ENCODE measurements around the gene RNF32.

The RNF32 gene

DNA sequence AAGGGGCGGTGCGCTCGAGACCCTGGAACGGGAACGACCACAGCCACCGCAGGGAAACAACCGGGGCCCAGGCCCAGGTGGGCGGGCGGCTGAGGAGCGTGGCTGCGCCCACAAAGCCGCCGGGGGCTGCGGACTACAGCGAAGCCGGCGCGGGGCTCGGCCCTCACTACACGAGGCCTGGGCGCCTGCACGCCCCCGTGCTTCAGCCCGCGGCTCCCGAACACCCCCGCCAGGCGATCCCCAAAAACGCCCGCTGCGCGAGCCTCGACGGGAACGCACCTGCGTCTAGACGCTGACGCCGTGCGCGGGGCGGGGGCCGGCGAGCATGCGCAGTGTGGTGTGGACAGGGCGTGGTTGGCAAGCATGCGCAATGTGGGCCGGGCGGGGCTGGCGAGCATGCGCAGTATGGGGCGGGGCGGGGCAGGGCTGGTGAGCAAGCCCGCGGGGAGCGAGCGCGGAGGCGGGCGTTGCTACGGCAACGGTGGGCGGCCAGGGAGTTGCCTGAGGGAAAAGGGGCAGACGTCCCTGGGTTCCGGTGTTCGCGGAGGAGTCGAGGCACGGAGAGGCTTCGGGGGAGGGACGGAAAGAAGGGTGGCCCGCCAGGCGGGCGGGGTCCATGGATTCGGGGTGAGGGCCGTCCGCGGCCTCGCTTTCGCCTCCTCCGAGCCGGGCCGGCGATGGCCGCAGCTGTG lies at the start of gene RNF32:
Gene RNF32, plus strand, starts transcription at position 518 of the 692 bp plus-strand sequence. CDS start 3,104 bp downstream, outside the sequence.
- peak; percentile 83 for DNase-seq (ENCODE audit: insufficient read length, low spot score)
- peak; percentile 97 for FAIRE-seq

DNA sequence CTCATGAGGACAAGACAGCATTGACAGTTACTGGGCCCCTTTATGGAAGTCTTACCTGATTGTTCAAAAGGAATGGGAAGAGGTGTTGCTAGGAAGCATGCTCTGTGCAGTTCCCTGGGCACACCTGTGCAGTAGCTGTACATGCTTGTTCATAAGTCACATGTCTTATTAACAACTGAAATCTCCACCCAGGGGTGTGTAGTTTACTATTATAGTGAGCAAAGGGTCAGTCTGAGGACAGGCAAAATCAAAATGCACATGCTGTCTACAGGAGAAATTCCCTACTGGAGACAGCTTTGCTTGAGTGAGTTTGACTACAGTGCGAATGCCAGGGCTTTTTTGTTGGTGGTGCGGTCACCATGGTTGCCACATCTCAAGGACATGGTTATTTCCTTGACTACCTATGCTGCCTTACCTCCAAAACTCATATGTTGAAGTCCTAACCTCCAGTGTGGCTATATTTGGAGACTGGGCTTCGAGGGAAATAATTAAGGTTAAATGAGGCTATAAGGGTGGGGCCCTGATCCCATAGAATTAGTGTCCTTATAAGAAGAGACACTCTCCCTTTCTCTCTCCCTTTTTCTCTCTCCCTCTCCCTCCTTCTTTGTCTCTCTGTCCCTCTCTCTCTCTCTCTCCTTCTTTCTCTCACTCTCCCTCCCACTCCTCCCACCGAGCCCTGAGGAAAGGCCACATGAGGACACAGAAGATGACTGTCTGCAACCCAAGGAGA lies 48.3 kb upstream of the RNF32 start:
- no peak for FAIRE-seq
- no peak for DNase-seq (ENCODE audit: insufficient read length, low spot score)

DNA sequence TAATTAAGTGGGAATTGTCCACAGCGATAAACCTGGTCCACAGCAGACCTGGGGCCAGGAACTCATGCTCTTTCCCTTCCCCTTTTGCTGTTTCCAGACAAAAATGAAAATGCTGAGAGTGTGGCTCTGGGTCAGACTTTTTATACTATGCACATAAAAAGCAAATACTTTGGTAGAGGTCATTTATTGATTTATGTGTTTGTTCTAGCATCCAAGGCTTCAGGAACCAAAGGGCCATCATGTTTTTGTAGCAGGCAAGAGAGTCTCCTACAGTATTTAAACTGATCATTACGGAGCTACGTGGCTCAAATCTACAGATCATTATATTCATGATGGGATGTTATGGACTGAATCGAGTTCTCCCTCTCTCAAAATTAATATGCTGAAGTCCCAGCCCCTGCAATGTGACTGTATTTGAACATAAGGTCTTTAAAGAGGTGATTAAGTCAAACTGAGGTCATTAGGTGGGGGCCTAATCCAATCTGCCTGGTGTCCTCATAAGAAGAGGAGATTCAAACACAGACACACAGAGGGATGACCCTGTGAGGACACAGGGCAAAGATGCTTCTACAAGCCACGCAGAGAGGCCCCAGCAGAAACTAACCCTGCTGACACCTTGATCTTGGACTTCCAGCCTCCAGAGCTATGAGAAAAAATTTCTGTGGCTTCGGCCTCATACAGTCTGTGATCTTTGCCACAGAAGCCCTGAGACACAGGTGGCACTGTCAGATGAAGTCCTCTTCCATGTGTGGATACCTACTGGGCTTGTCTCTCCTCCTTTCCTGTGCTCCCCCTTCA lies 46.1 kb upstream of the RNF32 start:
- FAIRE-seq (no peak), DNase-seq (ENCODE audit: insufficient read length, low spot score) (no peak)

DNA sequence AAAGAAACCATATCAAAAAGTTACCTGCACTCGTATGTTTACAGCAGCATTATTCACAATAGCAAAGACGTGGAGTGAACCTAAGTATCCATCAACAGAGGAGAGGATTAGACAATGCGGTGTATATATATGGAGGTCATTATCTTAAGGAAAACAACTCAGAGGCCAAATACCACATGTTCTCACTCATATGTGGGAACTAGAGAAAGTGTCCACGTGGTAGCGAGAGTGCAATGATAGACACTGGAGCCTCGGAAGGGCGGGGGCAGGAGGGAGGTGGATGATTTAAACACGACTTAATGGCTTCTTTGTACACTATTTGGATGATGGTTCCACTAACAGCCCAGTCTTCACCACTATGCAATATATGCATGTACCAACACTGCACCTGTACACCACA lies 40.1 kb upstream of the RNF32 start:
- FAIRE-seq (no peak), DNase-seq (ENCODE audit: insufficient read length, low spot score) (no peak)

DNA sequence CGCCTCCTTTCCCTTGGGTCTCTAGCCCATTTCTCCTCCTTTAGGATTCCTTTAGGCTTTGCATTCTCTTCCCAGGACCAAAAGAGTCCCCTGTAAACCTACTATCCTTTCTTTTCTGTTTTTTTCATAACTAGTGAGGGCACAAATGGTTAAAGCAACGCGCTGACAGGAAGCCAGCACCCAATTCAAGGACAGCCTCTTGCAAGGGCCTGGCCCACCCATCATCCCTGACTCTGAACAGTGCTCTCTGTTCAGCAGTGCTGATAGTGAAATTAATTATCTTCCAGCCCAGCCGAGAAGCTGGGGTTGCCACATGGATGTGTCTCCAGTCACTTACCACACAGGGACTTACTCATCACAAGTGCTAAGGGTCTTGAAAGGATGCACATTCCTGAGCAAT lies 38.3 kb upstream of the RNF32 start:
- no peak for FAIRE-seq
- no peak for DNase-seq (ENCODE audit: insufficient read length, low spot score)

DNA sequence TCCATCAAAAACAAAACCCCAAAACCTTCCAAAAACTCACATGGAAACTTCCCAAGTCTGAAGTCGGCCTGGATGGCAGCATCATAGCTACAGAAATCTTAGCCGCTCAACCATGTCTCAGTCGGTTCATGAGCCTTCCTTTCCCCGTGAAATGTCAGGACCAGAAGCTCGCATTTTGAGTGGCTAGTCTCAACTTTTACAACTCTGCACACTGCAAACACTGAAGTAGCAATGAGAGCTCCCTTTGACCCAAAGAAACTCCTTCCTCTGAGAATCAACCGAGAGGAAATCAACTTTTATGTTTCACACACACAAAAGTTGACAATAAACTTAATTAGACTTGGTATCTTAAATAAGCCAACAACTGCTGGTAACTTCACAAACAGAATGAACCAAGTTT lies 37.6 kb upstream of the RNF32 start:
- FAIRE-seq, result no peak
- DNase-seq (ENCODE audit: insufficient read length, low spot score), result no peak

DNA sequence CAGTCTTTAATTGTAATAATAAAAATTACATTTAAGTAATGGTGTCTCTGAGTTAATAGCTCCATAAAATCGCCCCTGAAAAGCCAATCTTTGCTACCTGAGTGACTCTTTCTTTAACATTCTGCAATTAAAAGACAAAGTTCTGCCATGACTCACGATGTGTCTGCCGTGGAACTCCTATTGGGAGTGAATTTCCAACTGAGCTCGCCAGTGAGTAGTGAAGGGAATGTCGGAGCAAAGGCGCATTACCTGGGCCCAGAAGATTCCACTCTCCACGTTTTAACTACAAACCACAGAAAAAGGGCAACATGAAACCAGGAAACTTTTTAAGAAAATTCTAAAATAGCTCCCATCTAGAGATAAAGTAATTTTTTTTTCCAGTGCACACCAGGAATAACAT lies 36.9 kb upstream of the RNF32 start:
- DNase-seq (ENCODE audit: insufficient read length, low spot score) (no peak), FAIRE-seq (no peak)

DNA sequence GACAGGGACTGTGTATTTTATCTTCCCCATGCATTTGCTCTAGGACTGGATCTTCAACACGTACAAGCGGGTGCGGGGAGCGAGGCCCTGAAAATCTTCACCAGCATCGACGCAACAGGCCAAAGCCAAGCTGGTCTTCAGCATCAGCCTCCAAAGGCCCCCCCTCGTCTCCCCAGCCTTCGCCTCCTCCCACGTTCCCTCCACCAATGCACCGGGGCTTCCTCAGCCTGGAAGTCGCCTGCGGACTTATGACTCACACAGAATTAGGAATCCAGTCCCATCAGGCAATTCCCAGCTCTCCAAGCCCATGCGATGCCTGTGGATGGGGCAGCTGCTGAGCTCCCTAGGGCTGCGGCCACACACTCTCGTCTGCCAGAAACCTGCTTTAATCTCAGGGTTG lies 36.3 kb upstream of the RNF32 start:
- no peak for DNase-seq (ENCODE audit: insufficient read length, low spot score)
- FAIRE-seq, result no peak

DNA sequence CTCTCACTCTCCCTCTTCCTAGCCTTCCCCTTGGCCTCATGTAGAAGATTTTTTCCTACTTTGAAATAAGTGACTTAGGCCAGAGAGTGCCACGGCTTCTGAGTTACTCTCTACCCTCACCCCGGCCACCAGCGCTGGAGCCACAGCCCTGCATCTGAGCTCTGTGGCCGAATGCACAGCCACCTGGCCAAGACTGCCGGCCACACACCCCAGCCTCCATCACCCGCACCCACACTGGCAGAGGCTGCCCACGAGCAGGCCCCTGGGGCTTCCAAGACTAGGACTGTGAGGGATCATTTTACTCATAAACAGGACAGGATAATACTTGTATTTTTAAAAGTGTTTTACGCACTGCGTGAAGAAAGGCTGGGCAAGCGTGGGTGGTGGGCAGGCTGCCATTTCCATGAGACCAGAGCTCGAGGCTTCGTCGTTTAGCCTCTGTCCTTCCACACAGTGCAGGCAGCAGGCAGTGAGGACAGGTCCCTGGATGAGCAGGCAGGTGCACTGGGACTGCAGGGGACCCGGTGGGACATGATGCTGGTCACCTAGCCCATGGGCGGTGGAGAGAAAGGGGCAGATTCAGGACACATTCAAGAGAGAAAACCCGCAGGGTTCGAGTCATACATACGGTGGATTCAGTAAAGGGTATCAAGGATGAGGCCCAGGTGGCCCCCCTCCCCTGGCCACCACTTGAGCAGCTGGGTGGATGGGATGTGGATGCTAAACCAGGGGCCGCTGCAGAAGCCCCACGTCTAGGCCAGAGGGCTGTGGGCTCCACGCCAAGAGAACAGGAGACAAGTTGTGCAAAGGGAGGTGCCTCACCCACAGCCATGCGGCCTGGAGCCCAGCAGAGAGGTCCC lies 35.5 kb upstream of the RNF32 start:
- DNase-seq (ENCODE audit: insufficient read length, low spot score) (no peak), FAIRE-seq (no peak)

DNA sequence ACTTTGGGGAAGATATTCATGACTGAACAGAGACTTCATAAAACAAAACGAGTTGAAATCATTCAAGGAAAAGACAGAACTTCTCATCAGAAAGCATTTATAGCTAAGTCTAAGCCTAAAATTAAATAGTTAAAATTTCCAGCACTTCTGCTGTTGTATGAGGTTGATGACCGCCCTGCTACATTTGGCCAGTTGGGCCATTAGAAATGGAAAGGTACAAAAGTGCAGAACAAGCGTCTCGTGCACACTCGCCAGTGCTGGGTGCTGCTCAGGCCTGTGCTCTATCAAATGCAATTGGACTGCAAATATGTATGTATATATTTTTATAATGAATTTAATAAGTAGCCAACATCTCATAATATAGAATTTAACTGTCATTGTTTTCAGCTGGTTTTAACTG lies 34.4 kb upstream of the RNF32 start:
- DNase-seq (ENCODE audit: insufficient read length, low spot score) (no peak), FAIRE-seq (no peak)

DNA sequence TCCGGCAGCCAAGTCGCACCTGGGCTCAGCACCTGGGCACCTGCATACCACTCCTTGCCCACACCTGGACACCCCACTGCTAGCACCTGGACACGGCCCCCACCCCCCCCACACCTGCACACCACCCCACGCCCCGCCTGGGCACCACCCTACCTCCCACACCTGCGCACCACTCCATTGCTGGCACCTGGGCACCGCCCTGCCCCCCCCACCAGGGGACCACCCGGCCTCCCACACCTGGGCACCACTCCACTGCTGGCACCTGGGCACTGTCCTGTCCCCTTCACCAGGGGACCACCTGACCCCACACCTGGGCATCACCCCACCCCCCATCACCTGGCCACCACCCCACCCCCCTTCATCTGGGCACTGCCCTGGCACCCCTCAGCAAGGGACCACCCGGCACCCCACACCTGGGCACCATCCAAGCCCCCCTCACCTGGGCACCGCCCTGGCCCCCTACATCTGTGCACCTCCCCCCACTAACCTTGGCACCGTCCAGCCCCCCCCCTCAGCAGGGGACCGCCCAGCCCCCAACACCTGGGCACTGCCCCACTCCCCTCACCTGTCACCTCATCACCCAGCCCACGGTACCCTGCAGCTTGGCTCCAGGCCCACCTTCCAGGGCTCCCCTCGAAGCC lies 33.8 kb upstream of the RNF32 start:
- FAIRE-seq, result no peak

DNA sequence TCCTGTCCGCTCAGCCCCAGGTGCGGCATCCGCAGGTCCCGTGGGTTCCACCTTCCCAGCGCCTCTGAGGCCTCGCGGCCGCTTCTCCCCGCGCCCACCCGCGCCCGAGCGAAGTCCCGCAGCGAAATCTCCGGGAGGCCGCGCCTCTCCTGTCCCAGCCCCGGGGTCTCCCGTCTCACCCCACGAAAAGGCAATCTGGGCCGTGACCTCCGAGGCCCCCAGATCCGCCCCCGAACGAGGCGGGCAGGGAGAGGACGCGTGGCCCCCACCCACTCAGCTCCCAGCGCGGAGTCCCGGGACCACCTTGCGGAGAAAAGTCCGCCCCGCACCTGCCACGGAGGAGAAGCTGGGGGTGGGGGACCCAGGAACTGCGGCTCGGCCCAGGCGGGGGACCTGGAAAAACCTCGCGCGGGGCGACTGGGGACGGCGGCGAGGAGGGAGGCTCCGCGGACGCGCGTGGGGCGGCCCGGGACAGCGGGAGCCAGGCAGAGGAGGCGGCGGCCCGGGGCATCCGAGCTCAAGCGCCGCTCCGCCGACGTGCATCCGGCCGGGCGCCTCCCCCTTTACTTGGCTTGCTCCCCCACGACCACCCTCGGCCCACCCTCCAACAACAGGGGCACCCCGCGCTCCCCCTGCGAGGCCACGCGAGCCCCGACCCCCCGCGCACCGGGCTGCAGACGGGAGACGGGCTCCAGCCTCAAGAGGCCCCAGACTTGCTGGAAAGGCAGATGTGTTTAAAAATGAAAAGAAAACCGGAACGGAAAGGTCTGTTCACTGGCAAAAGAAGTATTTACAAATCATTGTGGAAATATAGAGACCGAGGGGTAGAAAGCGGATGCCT lies 33.0 kb upstream of the RNF32 start:
- FAIRE-seq, result no peak
- DNase-seq (ENCODE audit: insufficient read length, low spot score), result no peak

More for the DNA sequence above, 33.8 kb upstream of the RNF32 start:
- no peak for DNase-seq (ENCODE audit: insufficient read length, low spot score)

DNA sequence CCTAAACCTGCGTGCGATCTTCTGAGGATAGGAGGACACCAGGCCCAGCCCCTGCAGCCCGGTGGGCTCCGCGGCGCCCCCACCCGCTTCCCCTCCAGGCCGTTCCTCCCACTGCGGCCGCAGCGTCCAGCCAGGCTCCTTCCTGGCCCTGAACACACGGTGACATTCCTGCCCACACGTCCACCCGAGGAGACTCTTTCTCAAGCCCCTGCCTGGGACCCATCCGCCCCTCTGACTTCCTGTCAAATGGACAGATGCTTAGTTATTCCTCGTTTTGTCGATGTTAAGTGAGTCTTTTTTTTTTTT lies 32.4 kb upstream of the RNF32 start:
- FAIRE-seq (no peak), DNase-seq (ENCODE audit: insufficient read length, low spot score) (no peak)

DNA sequence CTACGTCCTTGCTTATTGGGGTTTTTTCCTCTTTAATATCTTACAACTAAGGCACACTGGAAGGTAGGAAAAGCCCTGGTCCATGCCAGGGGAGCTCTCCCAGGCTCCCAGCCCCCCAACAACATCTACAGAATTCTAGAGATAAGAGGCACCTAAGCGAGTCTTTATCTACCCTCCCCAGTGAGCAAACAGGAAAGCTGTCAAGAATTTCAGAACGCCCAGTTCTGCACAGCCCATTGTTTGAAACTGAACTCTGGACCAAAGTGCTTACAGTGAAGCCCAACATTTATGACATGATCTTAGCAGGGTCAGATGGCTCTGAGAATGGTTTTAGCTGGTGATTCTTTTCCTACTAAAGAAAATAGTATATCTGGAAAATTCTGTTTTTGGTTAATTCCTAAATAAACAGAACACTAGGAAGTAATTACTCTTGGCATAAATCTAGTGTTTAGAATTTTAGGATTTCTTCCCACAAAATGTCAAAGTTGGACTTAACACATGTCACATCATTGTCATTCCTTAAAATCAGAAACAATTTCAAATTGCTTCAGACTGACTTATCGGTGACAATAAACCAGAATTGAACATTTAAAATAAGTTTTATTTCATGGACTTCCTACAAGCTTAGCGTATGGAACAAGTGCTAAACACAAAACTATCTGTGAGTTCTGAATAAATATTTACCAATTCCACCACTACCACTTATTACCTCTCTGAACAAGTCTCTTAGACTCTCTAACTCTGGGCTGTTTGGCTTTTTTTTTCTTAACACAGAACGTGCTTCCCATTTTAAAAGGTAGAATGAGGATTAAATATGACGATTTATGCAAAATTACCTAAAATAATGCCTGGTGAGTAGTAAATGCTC lies 31.3 kb upstream of the RNF32 start:
- DNase-seq (ENCODE audit: insufficient read length, low spot score), result no peak
- FAIRE-seq, result no peak

DNA sequence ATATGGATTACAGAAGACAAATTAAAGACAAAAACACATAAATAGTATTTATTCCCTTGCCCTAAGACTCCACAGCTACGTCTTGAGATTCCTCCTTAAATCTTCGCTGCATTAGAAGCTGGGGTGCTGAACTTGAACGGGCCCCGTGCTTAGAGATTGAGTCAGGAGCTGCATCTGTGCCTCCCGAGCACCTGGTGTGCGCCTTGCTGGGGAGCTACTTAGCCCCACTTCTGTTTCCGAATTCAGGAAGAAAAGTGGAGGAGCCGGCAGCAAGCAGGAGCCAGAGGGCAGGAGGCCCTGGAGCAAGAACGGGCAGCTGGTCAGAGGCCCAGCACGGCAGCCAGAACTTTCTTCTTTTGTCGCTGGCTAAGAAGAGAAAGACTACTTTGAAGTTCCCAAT lies 30.4 kb upstream of the RNF32 start:
- no peak for DNase-seq (ENCODE audit: insufficient read length, low spot score)
- FAIRE-seq, result no peak

DNA sequence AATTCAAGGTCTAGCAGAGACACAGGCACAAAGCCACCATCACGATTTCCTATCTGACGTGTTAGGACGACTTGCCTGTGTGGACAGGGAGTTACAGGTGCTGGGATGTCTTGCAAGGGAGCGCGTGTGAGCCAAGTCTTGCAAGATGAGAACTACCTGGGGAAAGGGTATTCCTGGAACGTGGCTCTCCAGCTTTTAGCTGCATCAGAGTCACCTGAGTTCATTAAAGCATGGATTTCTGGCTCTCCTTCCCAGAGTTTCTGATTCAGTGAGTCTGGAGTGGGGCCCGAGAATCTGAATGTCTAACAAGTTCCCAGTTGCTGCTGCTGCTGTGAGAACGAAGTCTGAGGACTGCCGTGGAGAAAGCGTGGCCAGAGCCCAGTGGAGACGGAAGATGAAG lies 30.0 kb upstream of the RNF32 start:
- FAIRE-seq, result no peak
- DNase-seq (ENCODE audit: insufficient read length, low spot score), result no peak

DNA sequence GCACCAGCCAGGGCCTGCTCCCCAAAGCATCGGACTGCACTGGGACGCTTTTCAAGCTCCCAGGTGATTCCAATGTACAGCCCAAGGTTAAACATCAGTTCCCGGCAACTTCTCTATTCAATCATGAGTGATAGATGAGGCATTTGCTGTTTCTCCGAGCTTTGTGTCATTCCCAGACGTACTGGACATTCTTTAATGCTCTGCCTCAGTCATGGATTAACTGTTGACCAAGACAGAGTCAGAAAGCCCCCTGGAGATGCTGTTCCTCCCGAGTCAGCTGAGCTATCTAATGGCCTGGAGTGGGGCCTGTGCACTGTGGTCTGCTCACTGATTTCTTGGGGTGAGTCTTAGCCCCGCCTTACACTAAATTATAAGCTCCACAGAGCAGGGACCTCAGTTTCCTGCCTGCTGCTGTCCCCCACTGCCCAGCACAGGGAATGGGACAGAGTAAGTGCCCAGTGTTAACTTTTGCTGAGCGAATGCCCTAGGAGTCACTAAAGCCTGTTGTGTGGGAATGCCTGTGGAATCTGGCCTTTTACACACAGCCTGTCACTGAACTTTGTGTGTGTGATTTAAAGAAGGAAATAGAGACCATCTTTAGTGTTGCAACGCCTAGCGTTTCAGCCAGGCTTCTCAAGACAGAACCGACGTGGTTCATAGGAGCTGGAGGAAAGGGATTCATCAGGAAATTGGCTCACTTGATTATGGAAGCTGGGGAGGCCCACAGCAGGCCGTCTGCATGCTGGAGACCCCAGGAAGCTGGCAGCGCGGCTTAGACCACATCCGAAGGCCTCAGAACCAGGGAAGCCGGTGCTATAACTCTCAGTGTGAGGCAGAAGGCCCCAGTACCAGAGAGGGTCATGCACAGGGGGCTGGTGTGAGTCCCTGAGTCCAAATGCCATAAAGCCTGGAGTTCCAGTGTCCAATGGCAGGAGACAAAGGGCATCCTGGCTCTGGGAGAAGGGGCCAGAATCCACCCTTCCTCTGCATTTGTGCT lies 29.3 kb upstream of the RNF32 start:
- no peak for FAIRE-seq
- no peak for DNase-seq (ENCODE audit: insufficient read length, low spot score)
